ENCODE data around the gene KLRF2.
A peak's percentile ranks its signal among the peaks of the same experiment; 100 is the strongest.

The KLRF2 gene

DNA sequence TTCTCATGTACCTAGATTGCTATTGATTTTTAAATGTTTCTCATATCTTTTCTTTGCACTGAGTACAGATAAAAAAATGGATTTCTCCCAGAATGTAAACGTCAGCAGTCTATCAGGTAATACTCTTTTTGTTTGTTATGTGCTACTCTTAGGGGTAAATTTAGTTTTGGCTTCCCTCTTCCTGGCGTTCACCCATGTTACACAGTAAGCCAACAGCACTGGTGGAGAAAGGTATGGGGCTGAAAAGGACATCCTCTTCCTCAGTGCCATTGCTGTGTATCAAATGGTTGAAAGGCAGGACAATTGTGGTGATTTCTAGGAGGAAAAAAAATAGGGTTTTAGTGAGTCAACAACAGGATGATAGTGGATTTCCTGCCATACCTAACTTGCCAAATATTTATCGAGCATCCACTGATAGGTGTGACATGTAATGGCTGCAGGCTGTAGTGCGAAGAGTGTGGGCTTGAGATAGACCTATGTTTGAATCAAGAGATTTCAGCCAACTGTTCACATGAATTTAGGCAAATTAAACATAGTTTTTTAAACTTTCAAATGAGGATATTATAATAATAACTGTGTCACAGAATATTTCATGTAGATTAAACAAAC is 7.5 kb downstream of the KLRF2 start:
- no peak for DNase-seq (ENCODE audit: low spot score)

DNA sequence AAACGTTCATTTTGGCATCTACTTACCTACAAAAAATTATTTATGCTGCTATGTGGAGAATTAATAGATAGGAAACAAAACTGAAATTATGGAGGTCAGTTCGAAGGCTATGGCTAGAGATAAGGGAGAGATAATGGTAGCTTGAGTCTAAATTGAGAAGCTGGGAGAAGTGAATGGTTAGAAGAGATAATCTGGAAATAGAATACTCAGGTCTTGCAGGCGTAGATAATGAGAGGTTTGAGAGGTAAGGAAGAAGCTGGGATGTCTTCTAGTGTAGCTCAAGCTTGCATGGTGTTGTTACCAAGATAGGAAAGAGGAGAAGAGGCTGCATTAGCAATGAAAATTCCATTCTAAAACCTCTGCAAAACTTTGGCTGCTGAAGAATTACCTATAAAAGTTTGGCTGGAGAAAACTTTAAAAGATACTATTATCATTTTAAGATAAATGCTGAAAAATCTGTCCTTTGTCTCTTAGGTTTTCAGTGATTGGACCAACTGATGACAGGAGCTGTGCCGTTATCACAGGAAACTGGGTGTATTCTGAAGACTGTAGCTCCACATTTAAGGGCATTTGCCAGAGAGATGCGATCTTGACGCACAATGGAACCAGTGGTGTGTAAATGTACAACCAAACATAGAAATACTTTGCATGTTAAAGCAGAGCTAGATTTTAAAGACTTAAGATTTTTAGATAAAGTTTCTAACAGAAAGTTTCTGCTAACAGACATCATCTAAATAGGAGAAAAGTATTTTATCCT is 14.1 kb downstream of the KLRF2 start:
- DNase-seq (ENCODE audit: low spot score): no peak

DNA sequence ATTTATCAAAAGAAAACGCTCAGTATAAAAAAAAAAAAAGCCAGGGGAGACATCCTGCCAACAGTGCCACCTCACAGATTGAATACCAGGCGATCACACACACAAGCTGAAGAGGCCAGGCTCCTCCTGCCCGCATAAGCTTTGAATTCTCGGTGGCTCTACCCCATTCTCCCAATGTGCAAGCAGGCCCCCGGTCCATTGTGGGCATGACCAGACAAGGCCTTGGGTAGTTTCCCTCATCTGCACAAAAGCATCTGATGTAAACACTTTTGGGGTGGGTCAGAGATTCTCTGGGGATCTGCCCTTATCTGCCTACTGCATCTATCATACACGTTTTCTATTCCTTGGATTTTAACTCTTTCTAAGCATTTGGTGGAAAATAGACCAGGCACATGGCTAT is 16.2 kb downstream of the KLRF2 start:
- DNase-seq (ENCODE audit: low spot score): no peak

DNA sequence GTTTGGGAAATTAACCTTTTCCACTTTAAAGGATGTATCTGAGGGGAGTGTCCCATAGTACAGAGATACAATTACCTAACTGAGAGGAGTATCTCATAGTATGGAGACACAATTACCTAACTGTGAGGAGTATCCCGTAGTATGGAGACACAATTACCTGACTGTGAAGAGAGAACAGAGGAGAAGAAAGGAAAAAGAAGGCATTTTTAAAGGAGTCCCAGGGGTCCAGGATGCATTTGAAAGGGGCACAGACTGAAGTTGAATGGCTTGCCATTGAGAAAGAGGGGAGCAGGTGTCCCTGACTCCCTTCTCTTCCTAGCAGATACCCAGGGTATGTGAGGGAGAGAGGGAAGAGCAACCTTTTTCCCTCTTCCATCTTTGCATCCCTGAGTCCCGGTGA is 17.9 kb downstream of the KLRF2 start:
- no peak for DNase-seq (ENCODE audit: low spot score)

- DNase-seq (ENCODE audit: low spot score): no peak
These were observed 19.6 kb downstream of the KLRF2 start for GRCh38 chr12:9900930-9901329.

DNA sequence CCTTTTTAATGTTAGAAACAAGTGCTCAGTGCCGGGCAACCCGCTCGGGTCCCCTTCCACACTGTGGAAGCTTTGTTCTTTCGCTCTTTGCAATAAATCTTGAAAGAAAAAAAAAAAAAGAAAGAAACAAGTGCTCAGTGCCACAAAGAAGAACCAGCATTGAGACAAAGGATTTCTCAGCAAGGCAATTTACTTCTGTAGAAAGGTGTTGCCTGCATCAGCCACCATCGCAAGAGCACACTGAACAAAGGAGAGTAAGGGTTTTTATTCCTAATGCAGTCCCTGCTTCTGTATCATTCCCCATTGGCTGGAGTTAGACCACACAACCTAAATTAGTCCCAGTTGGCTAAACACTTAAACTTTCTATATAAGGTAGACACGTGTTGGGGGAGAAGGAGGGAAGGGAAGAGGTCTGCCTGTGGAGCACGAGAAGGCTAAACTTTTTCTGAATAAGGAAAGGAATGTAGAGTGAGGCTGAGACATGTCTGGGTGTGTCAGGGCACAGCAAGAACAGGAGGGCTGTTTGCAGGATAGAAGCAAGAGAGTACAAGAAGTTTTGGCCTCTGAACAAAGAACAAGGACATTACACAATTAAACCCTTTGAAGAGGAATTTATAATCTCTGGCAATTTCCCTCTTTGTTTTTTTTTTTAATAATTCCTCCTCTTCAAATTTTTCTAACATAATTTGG is 21.4 kb downstream of the KLRF2 start:
- no peak for DNase-seq (ENCODE audit: low spot score)

DNA sequence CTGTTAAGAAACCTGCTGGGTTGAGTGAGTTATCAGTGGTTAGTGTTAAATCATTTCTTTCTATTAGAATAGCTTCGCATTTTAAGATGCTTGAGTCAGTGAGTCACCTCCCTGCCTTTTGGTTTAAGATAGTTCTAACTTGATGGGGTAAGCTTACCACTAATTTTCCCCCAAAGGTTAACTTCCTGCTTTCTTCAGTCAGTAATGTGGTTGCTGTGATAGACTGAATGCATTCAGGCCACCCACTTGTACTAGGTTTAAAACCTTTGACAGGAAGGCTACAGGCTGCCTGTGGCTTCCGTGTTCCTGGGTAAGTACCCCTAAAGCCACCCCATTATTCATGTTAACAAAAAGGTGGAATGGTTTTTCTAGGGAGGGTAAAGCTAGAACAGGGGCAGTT is 25.6 kb downstream of the KLRF2 start:
- no peak for DNase-seq (ENCODE audit: low spot score)

DNA sequence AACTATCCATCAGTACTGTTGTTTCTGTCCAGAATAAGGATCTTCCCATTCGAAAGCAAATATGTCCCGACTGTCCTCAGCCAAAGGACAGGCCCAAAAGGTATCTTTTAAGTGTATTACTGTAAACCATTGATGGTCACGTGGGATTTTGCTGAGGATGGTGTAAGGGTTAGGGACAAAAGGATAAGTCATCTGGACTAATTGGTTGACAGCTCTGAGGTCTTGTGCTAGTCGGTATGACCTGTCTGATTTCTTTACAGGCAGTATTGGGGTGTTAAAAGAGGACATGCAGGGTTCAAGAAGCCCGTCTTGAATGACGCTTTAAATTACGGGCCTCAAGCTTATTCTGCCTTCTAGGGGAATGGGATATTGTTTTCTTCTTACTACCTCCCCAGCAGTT is 26.5 kb downstream of the KLRF2 start:
- no peak for DNase-seq (ENCODE audit: low spot score)

DNA sequence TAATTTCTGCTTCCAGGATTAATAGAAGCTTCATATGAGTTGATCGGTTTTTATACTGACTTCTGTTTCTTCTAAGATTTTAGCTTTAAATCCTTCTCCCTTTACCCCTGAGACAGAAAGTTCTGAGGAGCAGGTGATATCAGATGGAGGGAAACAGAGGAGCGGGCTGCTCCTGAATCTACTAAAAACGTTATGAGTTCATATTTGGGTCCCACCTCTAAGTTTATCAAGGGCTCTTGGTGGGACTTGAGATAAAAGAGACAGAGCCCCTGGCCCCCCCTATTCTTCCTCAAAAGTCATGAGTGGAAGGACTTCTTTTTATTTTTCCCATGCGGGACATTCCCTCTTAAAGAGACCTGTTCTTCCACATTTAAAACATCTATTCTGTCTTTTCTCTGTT is 27.1 kb downstream of the KLRF2 start:
- DNase-seq (ENCODE audit: low spot score): no peak

GRCh38 chr12:9909724-9910123 is 28.4 kb downstream of the KLRF2 start:
- DNase-seq (ENCODE audit: low spot score): no peak

GRCh38 chr12:9910716-9911421 is 29.6 kb downstream of the KLRF2 start:
- no peak for DNase-seq (ENCODE audit: low spot score)

DNA sequence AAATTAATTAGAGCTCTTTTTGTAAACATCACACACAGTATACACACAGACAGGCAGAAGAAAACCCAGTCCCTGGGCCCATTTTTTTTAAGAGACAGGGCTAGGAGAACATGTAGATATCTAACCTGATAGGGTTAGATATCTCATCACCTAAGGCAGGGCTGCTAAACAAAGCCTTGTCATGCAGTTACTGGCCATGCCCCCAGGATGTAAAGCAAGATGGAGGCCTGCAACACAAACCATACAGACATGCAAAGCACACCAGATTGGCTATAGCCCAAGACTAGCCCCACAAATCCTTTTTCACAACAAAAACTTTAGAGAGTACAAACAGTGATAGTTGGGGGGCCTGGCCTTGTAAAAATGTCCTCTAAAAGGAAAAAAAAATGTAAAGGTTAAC is 30.4 kb downstream of the KLRF2 start:
- DNase-seq (ENCODE audit: low spot score): no peak

DNA sequence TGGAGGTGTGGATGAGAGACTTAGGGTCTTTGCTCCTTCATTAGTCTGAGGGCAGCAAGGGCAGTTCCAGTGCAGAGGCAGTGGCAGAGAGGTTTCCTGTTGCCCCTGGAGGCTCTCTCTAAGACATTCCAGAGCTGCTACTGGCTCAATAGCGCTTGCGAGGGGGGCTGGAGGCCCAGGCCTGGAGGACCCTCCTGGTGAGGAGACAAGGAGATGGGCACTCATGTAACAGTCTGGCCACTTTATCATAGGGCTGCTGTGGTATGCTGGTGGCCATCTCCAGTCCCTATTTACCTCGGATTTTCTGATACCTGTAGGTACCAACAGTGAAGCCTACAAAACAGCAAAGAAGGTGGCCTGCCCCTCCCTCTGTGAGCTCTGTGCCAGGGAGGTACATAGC is 38.2 kb downstream of the KLRF2 start:
- no peak for DNase-seq (ENCODE audit: low spot score)

- no peak for DNase-seq (ENCODE audit: low spot score)
These were observed 39.2 kb downstream of the KLRF2 start for GRCh38 chr12:9920451-9920850.

DNA sequence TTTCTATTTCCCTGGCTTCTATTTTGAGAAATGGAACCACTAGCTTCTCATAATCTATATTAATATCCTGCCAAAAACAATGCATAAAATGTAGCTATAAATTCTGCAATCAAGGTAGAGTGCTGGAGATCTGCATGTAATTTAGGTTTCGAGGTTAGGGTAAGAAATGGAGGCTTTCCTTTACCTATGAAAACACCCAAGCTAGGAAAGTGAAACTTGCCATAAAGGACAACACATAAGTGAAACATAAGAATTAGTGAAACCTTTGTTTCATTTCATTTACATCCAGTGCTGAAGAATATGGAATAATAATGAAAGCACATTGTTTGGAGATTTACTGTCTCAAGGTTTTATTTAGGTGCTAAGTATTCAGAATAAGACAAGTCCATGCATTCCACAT is 41.1 kb downstream of the KLRF2 start:
- DNase-seq (ENCODE audit: low spot score): no peak

DNA sequence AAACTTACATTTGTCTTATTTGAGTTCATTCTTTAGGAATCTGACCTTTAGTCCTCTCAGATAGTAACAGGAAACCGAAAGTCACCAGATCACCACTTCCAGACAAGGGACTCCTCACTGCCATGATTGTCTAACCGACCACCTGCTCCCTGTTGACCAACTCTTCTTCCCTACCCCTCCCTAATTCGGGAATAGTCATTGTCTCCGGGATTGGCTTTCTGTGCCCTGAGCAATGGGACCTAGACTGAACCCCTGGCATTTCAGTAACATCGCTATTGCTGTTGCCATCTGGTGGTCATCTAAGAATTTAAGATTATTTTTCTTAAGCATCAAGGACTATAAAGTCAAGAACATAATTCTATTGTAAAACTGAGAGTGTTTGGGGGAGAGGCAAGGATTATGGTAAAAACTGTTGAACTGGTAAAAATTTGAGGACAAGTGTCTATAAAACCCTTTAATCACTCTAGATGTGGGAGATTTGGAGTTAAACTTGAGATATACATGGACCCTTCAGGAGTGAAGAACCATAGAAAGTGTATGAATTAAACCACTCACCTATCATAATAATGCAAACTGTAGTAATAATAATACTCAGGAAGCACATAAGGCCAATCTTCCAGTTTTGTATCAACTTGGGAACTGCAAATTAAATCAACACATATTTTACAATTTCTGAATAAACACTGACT is 44.6 kb downstream of the KLRF2 start:
- DNase-seq (ENCODE audit: low spot score): peak; percentile 37

DNA sequence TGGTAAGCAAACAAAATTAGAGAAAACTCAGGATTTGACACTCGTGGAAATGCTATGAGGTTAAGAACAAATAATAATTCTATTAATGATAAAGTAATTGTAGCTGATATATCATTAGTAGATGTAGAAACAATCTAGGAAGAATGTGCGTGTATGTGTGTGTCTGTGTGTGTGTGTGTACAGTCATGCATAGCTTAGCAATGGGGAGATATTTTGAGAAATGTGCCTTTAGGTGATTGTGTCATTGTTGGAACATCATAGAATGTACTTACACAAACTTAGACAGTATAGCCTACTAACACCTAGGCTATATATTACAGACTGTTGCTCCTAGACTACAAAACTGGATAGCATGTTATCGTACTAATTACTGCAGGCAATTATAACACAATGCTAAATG is 45.6 kb downstream of the KLRF2 start:
- no peak for DNase-seq (ENCODE audit: low spot score)

DNA sequence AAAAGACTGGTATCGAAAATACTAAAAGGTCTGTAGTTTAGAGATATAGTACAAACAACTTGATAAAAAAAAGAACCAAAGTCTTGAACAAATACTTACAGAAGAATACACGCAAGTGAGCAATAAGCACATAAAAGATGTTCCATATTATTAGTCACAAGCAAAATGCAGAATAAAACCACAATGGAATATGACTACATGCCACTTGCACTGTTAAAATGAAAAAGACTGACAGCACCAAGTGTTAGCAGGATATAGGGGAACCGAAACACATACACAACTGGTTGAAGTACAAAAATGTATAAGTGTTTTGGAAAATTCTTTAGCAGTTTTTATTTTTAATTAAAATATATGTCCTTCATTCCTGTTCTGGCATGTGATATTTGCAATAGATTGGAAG is 47.3 kb downstream of the KLRF2 start:
- DNase-seq (ENCODE audit: low spot score): no peak

- DNase-seq (ENCODE audit: low spot score): no peak
These were observed 50.0 kb downstream of the KLRF2 start for GRCh38 chr12:9931245-9931644.

DNA sequence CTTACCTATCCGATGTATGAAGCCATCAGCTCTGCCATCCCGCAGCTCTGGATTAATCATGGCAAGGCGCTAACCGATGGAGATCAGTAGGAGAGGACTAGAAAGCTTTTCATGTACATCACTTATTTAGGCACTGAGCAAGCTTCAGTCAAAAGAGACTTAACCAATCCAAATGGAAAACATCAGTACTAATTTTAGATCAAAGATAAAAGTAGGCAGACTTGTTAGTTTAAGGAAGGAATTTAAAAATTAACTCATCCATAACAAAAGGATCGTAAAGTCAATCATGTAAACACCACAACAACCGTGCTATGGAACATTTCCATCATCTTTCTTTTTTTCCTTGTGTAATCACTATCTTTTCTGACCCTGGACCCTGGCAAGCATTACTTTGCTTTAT is 51.0 kb downstream of the KLRF2 start, which contains the start of gene CLEC2A:
Gene CLEC2A, minus strand, starts transcription at position 101 of the 400 bp plus-strand sequence. Its CDS starts 41 bp downstream, at position 60.
- no peak for DNase-seq (ENCODE audit: low spot score)

GRCh38 chr12:9933958-9934357 is 52.7 kb downstream of the KLRF2 start:
- no peak for DNase-seq (ENCODE audit: low spot score)

GRCh38 chr12:9935026-9935425 is 53.7 kb downstream of the KLRF2 start:
- no peak for DNase-seq (ENCODE audit: low spot score)

Data from activated CD4-positive, alpha-beta T cell treated with anti-CD3 and anti-CD28 coated beads, Interleukin-2, Interleukin-4, amounts not matched to agents 100 ng/mL and 50 ng/mL, durations not matched to agents 16 hours and 8 hours (primary cell).